Duodenal mucosa (tissue), 2 donors: ENCODE measurements around the gene PLEKHH3.

Experiments used
- H3K27ac ChIP-seq: one replicate; pipeline ENCODE4 v1.7.0; 2013; ENCODE audit warnings: low read depth, low read length
- H3K27me3 ChIP-seq, 2 donors: one replicate each; pipeline ENCODE4 v1.7.0; 2013; ENCODE audit warnings: low read length in 2 of 2, control low read depth in 1 of 2; ENCODE audit not compliant: insufficient read depth in 2 of 2, control insufficient read depth in 1 of 2
- H3K36me3 ChIP-seq, 2 donors: one replicate each; pipeline ENCODE4 v1.7.0; 2013; ENCODE audit warnings: low read length in 2 of 2, control low read depth in 1 of 2; ENCODE audit not compliant: insufficient read depth in 2 of 2, control insufficient read depth in 1 of 2
- H3K4me1 ChIP-seq, 2 donors: one replicate each; pipeline ENCODE4 v1.7.0; 2013; ENCODE audit warnings: low read length in 2 of 2, control low read depth in 1 of 2; ENCODE audit not compliant: insufficient read depth in 2 of 2, control insufficient read depth in 1 of 2
- H3K4me3 ChIP-seq, 2 donors: one replicate each; pipeline ENCODE4 v1.7.0; 2013; ENCODE audit warnings: low read length in 2 of 2, low read depth in 1 of 2
- H3K9ac ChIP-seq, 2 donors: one replicate each; pipeline ENCODE4 v1.7.0; 2013; ENCODE audit warnings: low read length in 2 of 2, low read depth in 1 of 2
- H3K9me3 ChIP-seq, 2 donors: one replicate each; pipeline ENCODE4 v1.7.0; 2013; ENCODE audit warnings: low read length in 2 of 2, control low read depth in 1 of 2; ENCODE audit not compliant: control insufficient read depth in 1 of 2

PLEKHH3 gene

DNA sequence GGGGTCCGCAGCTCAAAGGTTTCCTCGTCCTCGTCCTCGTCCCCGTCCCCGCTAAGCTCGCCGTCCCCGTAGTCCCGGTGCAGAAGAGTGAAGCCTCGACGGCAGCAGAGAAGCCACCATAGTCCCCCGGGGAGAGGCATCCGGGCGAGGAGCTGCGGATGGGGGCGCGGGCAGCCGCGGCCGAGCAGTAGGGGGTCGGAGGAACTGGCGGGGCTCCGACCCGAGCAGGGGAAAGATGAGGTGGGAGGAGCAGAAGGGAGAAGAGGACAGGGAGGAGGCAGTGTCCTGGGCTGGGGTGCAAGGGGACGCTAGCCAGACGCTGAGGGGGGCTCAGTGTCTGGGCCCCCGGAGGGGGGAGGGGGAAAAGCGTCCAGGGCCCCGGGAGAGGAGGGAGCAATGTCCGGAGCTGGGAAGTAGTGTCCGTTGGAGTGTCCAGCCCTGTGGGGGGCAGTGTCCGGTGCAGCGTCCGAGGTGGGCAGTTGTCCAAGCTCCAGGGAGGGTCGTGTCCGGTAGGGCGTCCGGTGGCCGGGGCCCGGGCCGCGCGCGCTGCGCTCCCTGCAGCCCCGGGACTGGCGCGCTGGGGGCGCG, at the start of gene PLEKHH3:
TSS of gene PLEKHH3 (minus strand) at position 571 of the 588 bp plus-strand sequence. CDS start at position 140, 431 bp downstream.
- Histone ChIP-seq H3K9ac (peak within 1 kb of the TSS; percentile 78 to 91), H3K27ac (peak within 1 kb of the TSS; percentile 94), H3K9me3 (no peaks in the 10 kb centered on the region), H3K36me3 (peaks cover 0 to 10% of the 10 kb centered on the region in 2 donors), H3K4me3 (peak within 1 kb of the TSS; percentile 80), H3K4me1 (peaks cover 51 to 63% of the 10 kb centered on the region in 2 donors), H3K27me3 (peaks cover 3 to 4% of the 10 kb centered on the region in 2 donors)

DNA sequence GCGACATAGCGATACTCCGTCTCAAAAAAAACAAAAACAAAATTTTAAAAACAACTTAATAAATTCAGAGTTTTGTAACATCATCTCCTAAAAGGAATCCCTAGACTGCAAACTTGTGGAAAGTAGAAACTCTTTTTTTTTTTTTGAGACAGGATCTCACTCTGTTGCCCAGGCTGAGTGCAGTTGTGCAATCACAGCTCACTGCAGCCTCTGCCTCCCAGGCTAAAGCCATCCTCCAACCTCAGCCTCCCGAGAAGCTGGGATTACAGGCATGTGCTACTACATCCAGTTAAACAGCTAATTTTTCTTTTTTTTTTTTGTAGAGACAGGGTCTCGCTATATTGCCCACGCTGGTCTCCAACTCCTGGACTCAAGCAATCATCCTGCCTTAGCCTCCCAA, 48.3 kb upstream of the PLEKHH3 start:
- H3K36me3 ChIP-seq, result peaks cover 10 to 64% of the 10 kb centered on the region in 2 donors

GRCh38 chr17:42723636-42724035, 46.8 kb upstream of the PLEKHH3 start:
- no peaks in the 10 kb centered on the region for H3K9me3 ChIP-seq
- H3K27me3 ChIP-seq, result no peaks in the 10 kb centered on the region
- no peak overlapping the region for H3K9ac ChIP-seq
- peaks cover 19 to 64% of the 10 kb centered on the region in 2 donors for H3K36me3 ChIP-seq
- H3K4me3 ChIP-seq, result no peak overlapping the region
- no peak overlapping the region for H3K27ac ChIP-seq
- no peaks in the 10 kb centered on the region for H3K4me1 ChIP-seq

More for the DNA sequence above, 48.3 kb upstream of the PLEKHH3 start:
- H3K27me3 ChIP-seq, result no peaks in the 10 kb centered on the region
- no peak overlapping the region for H3K27ac ChIP-seq
- no peak overlapping the region for H3K9ac ChIP-seq
- no peaks in the 10 kb centered on the region for H3K9me3 ChIP-seq
- H3K4me3 ChIP-seq, result no peak overlapping the region
- H3K4me1 ChIP-seq, result no peaks in the 10 kb centered on the region

- Histone ChIP-seq H3K9ac (no peak overlapping the region), H3K4me1 (no peaks in the 10 kb centered on the region), H3K27me3 (no peaks in the 10 kb centered on the region), H3K4me3 (no peak overlapping the region), H3K27ac (no peak overlapping the region), H3K36me3 (peaks cover 35 to 80% of the 10 kb centered on the region in 2 donors), H3K9me3 (no peaks in the 10 kb centered on the region)
These were observed 44.3 kb upstream of the PLEKHH3 start for GRCh38 chr17:42720996-42721583.

DNA sequence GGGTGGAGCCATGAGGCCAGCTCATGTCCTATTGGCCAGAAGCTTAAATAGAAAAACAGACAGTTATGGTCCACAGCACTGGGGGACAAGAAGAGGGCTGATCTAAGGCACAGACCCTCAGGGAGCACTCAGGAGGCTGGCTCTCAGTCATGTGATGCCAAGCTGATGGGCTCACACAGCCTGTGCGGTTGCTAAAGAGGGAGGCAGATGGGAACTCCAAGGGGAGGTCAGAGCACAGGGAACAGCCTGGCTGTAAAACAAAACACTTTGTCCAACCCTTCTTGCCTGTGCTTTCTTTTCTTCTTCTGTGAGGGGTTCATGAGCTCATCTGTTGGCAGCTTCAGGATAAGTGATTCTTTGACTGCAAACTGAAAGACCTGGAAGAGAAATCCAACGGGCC, 32.8 kb upstream of the PLEKHH3 start:
- Histone ChIP-seq H3K4me1 (peaks cover 0 to 5% of the 10 kb centered on the region in 2 donors), H3K9me3 (no peaks in the 10 kb centered on the region), H3K27ac (no peak overlapping the region), H3K4me3 (no peak overlapping the region), H3K27me3 (no peaks in the 10 kb centered on the region), H3K9ac (no peak overlapping the region), H3K36me3 (peaks cover 52 to 87% of the 10 kb centered on the region in 2 donors)

DNA sequence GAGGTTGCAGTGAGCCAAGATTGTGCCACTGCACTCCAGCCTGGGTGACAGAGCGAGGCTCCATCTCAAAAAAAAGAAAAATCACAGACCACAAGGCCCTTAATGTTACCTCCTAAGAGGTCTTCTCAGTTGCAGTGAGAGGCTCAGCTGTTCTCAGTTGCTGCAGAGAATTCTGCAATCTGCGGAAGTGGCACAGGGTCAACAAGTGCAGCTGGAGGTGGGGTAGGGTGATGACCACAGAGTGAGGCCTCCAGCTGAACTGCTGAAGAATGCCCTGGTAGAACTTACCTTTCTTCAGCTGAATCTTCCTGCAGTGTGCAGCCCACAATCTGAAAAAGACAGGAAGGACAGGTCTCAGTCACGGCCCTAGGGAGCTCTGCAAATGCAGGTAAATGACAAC, 31.8 kb upstream of the PLEKHH3 start:
- Histone ChIP-seq H3K36me3 (peaks cover 59 to 88% of the 10 kb centered on the region in 2 donors), H3K4me1 (peaks cover 0 to 5% of the 10 kb centered on the region in 2 donors), H3K4me3 (no peak overlapping the region), H3K9ac (no peak overlapping the region), H3K9me3 (no peaks in the 10 kb centered on the region), H3K27ac (no peak overlapping the region), H3K27me3 (no peaks in the 10 kb centered on the region)

- Histone ChIP-seq H3K36me3 (peaks cover 63 to 92% of the 10 kb centered on the region in 2 donors), H3K9me3 (no peaks in the 10 kb centered on the region), H3K4me1 (peaks cover 0 to 5% of the 10 kb centered on the region in 2 donors), H3K4me3 (no peak overlapping the region), H3K9ac (no peak overlapping the region), H3K27me3 (no peaks in the 10 kb centered on the region), H3K27ac (no peak overlapping the region)
These were observed 29.9 kb upstream of the PLEKHH3 start for GRCh38 chr17:42706732-42707131.

DNA sequence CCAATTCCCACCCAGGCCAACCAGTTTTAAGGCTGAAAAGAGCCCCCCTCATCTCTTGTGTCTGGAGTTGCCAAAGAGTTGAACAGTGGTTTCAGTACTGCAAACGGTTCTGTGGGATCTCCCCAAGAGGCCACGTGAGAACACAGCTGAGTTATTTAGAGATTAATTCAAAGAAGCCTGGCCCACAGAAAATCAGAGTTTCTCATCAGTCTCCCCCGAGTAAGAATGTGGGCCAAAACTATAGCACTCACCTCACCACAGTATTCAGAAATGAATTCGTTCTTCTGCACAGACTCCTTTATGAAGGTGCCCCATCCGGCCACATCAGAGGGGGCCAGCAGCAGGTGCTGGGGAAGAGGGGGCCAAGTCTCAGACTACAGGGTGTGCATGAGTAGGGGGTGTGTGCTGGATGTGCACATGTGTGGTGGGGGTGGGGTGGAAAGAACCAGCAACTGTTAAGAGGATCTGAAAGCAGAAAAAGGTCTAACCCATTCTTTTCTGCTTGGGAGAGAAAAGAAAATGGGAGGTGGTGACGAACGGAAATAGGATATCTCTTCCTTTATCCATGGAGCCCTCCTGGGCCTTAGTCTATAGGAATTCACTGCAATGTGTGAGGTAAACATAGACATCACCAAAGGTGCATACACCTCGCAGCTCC, 28.2 kb upstream of the PLEKHH3 start:
- Histone ChIP-seq H3K9ac (no peak overlapping the region), H3K27ac (no peak overlapping the region), H3K4me3 (no peak overlapping the region), H3K9me3 (no peaks in the 10 kb centered on the region), H3K27me3 (no peaks in the 10 kb centered on the region), H3K4me1 (peaks cover 0 to 5% of the 10 kb centered on the region in 2 donors), H3K36me3 (peaks cover 75 to 94% of the 10 kb centered on the region in 2 donors)

GRCh38 chr17:42704490-42704836, 27.7 kb upstream of the PLEKHH3 start:
- Histone ChIP-seq H3K9me3 (no peaks in the 10 kb centered on the region), H3K27me3 (no peaks in the 10 kb centered on the region), H3K9ac (no peak overlapping the region), H3K4me1 (peaks cover 0 to 5% of the 10 kb centered on the region in 2 donors), H3K36me3 (peaks cover 70 to 89% of the 10 kb centered on the region in 2 donors), H3K27ac (no peak overlapping the region), H3K4me3 (no peak overlapping the region)

DNA sequence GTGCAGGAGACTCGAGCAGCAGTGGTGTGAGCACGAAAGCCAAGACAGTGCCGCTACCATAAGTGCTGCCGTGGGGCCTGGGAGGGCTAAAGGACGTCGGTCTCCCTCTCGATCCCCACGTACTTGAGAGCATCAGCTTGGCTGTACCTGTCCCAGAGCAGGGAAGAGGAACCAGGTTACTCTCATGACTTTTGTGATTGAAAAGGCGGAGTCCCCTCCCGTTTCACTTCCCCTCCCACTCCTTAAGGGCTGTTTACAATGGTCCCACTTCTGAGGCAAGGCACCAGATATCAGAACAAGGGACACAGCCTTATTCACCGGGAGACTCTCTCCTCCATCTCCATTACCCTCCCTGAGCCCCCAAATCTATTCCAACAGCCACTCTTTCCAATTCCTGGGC, 25.7 kb upstream of the PLEKHH3 start:
- H3K27ac ChIP-seq, result no peak overlapping the region
- H3K36me3 ChIP-seq, result peaks cover 56 to 75% of the 10 kb centered on the region in 2 donors
- no peaks in the 10 kb centered on the region for H3K9me3 ChIP-seq
- no peak overlapping the region for H3K9ac ChIP-seq
- peaks cover 0 to 5% of the 10 kb centered on the region in 2 donors for H3K4me1 ChIP-seq
- H3K27me3 ChIP-seq, result no peaks in the 10 kb centered on the region
- no peak overlapping the region for H3K4me3 ChIP-seq
